Astrocyte of the cerebellum (primary cell): Measurements from ENCODE around the gene UBE2M.
"Not testable (repeated sequence)": the region's sequence is repeated elsewhere in the genome, so short reads cannot be mapped to it uniquely, and the experiment has no call there.

Source experiments
- DNase-seq: peaks from one replicate; pipeline ENCODE4 v3.0.0-alpha.2; 2011; ENCODE audit warnings: low read depth
- H3K4me3 ChIP-seq: 2 replicates; pipeline ENCODE4 v1.5.1; 2011; ENCODE audit warnings: mild to moderate bottlenecking, low read depth, low read length, moderate library complexity
- in situ Hi-C: cut with HindIII; loops from 2 replicates; pipeline ENCODE4 v1.10.0; 2017; ENCODE audit warnings: low sequenced_read_pairs
- TF ChIP-seq, protein P1 (sequence below): IDR thresholded peaks from 2 replicates; pipeline ENCODE4 v1.5.1; 2012; ENCODE audit warnings: low read length, low read depth, moderate library complexity, mild to moderate bottlenecking; ENCODE audit errors: missing control alignments

The UBE2M gene

DNA sequence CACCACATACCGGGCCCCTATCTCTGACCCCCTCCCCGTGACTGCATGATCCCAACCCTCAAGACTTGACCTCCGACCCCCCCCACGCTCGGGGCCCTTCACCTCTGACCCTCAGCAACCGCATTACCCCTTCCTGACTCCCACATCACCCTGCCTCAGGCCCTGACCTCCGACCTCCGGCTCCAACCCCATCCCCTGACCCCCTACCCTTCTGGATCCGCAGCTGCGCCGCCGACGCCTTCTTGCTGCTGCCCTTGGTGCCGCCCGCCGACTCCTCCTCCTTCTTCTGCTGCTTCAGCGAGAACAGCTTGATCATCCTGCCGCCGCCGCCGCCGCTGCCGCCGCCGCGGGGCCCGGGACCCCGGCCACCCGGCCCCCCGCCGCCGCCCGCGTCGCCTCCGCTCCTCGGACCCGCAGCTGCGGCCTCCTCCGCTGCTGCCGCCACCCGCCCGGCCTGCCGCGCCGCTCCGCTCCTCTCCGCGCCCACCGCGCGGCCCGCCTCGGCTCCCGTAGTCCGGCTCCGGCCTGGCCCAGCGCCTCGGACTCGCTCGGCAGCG is at the start of gene UBE2M:
UBE2M (minus strand) TSS at position 546 of the 557 bp plus-strand sequence; CDS start at position 316, 230 bp downstream.
- in situ Hi-C loops, result no loop called here
- H3K4me3 ChIP-seq, result peak within 1 kb of the TSS; percentile 78
- TF ChIP-seq, protein P1, sequence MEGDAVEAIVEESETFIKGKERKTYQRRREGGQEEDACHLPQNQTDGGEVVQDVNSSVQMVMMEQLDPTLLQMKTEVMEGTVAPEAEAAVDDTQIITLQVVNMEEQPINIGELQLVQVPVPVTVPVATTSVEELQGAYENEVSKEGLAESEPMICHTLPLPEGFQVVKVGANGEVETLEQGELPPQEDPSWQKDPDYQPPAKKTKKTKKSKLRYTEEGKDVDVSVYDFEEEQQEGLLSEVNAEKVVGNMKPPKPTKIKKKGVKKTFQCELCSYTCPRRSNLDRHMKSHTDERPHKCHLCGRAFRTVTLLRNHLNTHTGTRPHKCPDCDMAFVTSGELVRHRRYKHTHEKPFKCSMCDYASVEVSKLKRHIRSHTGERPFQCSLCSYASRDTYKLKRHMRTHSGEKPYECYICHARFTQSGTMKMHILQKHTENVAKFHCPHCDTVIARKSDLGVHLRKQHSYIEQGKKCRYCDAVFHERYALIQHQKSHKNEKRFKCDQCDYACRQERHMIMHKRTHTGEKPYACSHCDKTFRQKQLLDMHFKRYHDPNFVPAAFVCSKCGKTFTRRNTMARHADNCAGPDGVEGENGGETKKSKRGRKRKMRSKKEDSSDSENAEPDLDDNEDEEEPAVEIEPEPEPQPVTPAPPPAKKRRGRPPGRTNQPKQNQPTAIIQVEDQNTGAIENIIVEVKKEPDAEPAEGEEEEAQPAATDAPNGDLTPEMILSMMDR, result no peak
- no peak for DNase-seq

- H3K4me3 ChIP-seq, DNase-seq, in situ Hi-C loops: not testable (repeated sequence)
Observed at GRCh38 chr19:58607213-58607612, 48.8 kb upstream of the UBE2M start.

GRCh38 chr19:58606251-58606896 is 48.0 kb upstream of the UBE2M start:
- H3K4me3 ChIP-seq, in situ Hi-C loops, DNase-seq: not testable (repeated sequence)

- TF ChIP-seq, protein P1, result no peak
- no peak overlapping the region for H3K4me3 ChIP-seq
- DNase-seq, result no peak
- in situ Hi-C loops, result no loop called here
Observed at GRCh38 chr19:58586133-58586765, 27.8 kb upstream of the UBE2M start.

GRCh38 chr19:58585442-58586132 is 27.2 kb upstream of the UBE2M start:
- H3K4me3 ChIP-seq, result no peak overlapping the region
- in situ Hi-C loops, result no loop called here
- TF ChIP-seq, protein P1, result no peak
- no peak for DNase-seq

DNA sequence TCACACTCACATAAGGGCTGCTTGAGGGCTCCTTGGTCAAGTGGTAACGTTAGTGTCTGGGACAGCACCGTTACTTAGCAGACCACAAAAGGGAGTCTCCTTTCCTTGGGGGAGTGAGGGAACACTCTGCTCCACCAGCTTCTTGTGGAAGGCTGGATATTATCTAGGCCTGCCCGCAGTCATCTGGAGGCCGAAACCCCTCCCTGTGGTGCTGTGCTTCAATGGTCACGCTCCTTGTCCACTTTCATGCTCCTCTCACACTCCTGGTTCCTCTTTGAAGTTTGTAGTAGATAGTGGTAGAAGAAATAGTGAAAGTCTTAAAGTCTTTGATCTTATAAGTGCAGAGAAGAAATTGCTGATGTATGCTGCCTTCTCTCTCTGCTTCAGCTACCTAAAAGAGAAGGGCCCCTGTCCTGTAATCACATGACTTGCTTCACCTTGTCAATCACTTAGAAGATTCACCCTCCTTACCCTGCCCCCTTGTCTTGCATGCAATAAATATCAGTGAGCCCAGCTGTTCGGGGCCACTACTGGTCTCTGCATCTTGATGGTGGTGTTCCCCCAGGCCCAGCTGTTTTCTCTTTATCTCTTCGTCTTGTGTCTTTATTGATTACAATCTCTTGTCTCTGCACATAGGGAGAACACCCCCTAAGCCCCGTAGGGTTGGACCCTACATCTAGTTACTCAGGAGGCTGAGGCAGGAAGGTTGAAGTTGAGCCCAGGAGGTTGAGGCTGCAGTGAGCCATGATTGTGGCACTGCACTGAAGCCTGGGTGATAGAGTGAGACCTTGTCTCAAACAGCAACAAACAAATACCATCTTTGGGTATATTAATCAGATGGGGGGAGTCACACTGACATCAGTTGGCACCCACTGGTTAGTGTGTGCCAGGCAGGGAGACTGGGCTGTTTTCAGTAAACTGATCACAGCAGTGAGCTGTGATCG is 26.4 kb upstream of the UBE2M start:
- H3K4me3 ChIP-seq, result no peak overlapping the region
- DNase-seq, result no peak
- in situ Hi-C loops, result no loop called here
- TF ChIP-seq, protein P1, result no peak

- no peak overlapping the region for H3K4me3 ChIP-seq
- DNase-seq, result no peak
- TF ChIP-seq, protein P1, result no peak
- in situ Hi-C loops, result no loop called here
Observed at GRCh38 chr19:58582985-58583384, 24.6 kb upstream of the UBE2M start.
